Esophagus muscularis mucosa (tissue), 3 donors: ENCODE results near the gene TRIM7.

Experiments used
- CTCF ChIP-seq, 3 experiments: fragments of 200-600 bp in 2 of 3; fragments of 450-650 bp in 1 of 3; sonication (generic) in 2 of 3; IDR thresholded peaks; one replicate each; pipeline ENCODE4 v1.5.1; 2017 to 2019; ENCODE audit warnings: antibody characterized with exemption in 3 of 3, mild to moderate bottlenecking in 2 of 3, moderate library complexity in 1 of 3
- POLR2A ChIP-seq: fragments of 450-650 bp; IDR thresholded peaks from one replicate; pipeline ENCODE4 v1.6.1; 2017; ENCODE audit warnings: antibody characterized with exemption, moderate library complexity, mild to moderate bottlenecking, low read depth
- POLR2AphosphoS5 ChIP-seq, 2 donors: sonication (generic); formaldehyde crosslinking; IDR thresholded peaks; one replicate each; pipeline ENCODE4 v1.6.1; 2017; ENCODE audit warnings: antibody characterized with exemption in 2 of 2

GRCh38 chr5:181203093-181203711 is 1.8 kb downstream of the TRIM7 start:
- TF ChIP-seq POLR2AphosphoS5 (IDR thresholded peaks at IDR 0.05): no peak
- no peak for TF ChIP-seq CTCF (IDR thresholded peaks at IDR 0.05)
- no peak for TF ChIP-seq POLR2A
